MM.1S (cell line): ENCODE measurements around the gene MAPK4.

Experiments
- EZH2phosphoT487 ChIP-seq: fragments of 300-600 bp; sonication (generic); IDR thresholded peaks from 2 replicates; pipeline ENCODE4 v1.6.1; 2018; ENCODE audit warnings: antibody characterized with exemption, low read length
- TF ChIP-seq, protein P1 (sequence below): fragments of 300-600 bp; sonication (generic); IDR thresholded peaks from 2 replicates; pipeline ENCODE4 v1.5.1; 2016; ENCODE audit warnings: antibody characterized with exemption, low read length, mixed read lengths

DNA sequence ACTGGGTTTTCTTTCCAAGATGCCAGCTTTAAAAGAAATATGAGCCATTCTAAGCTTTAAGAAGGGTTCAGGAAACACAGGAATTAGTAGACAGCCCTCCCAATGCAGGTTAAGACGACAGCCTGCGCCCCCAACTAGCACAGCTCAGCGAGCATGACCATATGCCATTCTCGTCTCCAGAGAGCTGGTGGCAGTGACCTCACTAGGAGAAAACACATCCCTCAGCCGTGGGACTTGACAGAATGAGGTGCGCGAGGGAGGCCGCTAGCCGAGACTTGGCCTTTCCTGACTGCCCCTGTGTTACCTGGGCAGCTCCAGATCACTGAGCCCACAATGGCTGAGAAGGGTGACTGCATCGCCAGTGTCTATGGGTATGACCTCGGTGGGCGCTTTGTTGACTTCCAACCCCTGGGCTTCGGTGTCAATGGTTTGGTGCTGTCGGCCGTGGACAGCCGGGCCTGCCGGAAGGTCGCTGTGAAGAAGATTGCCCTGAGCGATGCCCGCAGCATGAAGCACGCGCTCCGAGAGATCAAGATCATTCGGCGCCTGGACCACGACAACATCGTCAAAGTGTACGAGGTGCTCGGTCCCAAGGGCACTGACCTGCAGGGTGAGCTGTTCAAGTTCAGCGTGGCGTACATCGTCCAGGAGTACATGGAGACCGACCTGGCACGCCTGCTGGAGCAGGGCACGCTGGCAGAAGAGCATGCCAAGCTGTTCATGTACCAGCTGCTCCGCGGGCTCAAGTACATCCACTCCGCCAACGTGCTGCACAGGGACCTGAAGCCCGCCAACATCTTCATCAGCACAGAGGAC is 103.9 kb downstream of the MAPK4 start:
- TF ChIP-seq, protein P1, sequence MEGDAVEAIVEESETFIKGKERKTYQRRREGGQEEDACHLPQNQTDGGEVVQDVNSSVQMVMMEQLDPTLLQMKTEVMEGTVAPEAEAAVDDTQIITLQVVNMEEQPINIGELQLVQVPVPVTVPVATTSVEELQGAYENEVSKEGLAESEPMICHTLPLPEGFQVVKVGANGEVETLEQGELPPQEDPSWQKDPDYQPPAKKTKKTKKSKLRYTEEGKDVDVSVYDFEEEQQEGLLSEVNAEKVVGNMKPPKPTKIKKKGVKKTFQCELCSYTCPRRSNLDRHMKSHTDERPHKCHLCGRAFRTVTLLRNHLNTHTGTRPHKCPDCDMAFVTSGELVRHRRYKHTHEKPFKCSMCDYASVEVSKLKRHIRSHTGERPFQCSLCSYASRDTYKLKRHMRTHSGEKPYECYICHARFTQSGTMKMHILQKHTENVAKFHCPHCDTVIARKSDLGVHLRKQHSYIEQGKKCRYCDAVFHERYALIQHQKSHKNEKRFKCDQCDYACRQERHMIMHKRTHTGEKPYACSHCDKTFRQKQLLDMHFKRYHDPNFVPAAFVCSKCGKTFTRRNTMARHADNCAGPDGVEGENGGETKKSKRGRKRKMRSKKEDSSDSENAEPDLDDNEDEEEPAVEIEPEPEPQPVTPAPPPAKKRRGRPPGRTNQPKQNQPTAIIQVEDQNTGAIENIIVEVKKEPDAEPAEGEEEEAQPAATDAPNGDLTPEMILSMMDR, result no peak
- TF ChIP-seq EZH2phosphoT487, result no peak
